Measurements from ENCODE around the gene LY6G6F. TPM values are rescaled to one million over a fixed set of nuclear protein-coding genes. Genes with fewer than 3 reads are reported as not detected.

The LY6G6F gene
- total and polyA plus RNA-seq, 2 of the 13 experiments (the other 11 are each of a cell fraction or from before 2014, with no cell fraction given): not detected

GRCh38 chr6:31736768-31737314 is 30.2 kb downstream of the LY6G6F start (continued):
- TF ChIP-seq RNF219 (CRISPR knock-in tag; IDR thresholded peaks at IDR 0.05): 0 out of 2 replicates have a peak, but pooled peaks have one; percentile 56
- no peak; the same call in 1 of the 2 replicates for TF ChIP-seq ZNF563 (CRISPR knock-in tag; IDR thresholded peaks at IDR 0.05)
- no peak for TF ChIP-seq RELA (CRISPR knock-in tag; IDR thresholded peaks at IDR 0.05)
- no peak for TF ChIP-seq NR2F6 (IDR thresholded peaks at IDR 0.05)
- TF ChIP-seq NR2F6 (CRISPR knock-in tag; IDR thresholded peaks at IDR 0.05): no peak
- TF ChIP-seq TRIM22 (IDR thresholded peaks at IDR 0.05): no peak
- TF ChIP-seq ZNF598 (CRISPR knock-in tag; IDR thresholded peaks at IDR 0.05; ENCODE audit: borderline replicate concordance): peak; percentile 72; the same call in 1 of the 2 replicates
- TF ChIP-seq MZF1 (CRISPR knock-in tag; IDR thresholded peaks at IDR 0.05; ENCODE audit: borderline replicate concordance): no peak
- TF ChIP-seq ZNF773 (CRISPR knock-in tag; IDR thresholded peaks at IDR 0.05; ENCODE audit: borderline replicate concordance): no peak
- TF ChIP-seq ZNF530 (CRISPR knock-in tag; IDR thresholded peaks at IDR 0.05; ENCODE audit: low read depth): no peak
- TF ChIP-seq ZNF605 (CRISPR knock-in tag; IDR thresholded peaks at IDR 0.05): peak; percentile 57; the same call in 1 of the 2 replicates
- TF ChIP-seq ZFP1 (CRISPR knock-in tag; IDR thresholded peaks at IDR 0.05): 0 out of 2 replicates have a peak, but pooled peaks have one; percentile 11
- TF ChIP-seq CAMTA2 (CRISPR knock-in tag; IDR thresholded peaks at IDR 0.05; ENCODE audit: borderline replicate concordance): no peak
- TF ChIP-seq ZNF558 (CRISPR knock-in tag; IDR thresholded peaks at IDR 0.05; ENCODE audit: borderline replicate concordance): no peak
- no peak for TF ChIP-seq SNRNP70 (IDR thresholded peaks at IDR 0.05; ENCODE audit: low read depth, low read length)
- TF ChIP-seq ZNF451 (CRISPR knock-in tag; IDR thresholded peaks at IDR 0.05): no peak
- no peak for TF ChIP-seq RXRB (CRISPR knock-in tag; IDR thresholded peaks at IDR 0.05; ENCODE audit: borderline replicate concordance)
- 0 out of 2 replicates have a peak, but pooled peaks have one; percentile 11 for TF ChIP-seq ZFP90 (CRISPR knock-in tag; IDR thresholded peaks at IDR 0.05; ENCODE audit: borderline replicate concordance)
- TF ChIP-seq ZNF33B (CRISPR knock-in tag; IDR thresholded peaks at IDR 0.05): no peak
- no peak for TF ChIP-seq ARID5B (CRISPR knock-in tag; IDR thresholded peaks at IDR 0.05)
- TF ChIP-seq ZNF10 (CRISPR knock-in tag; IDR thresholded peaks at IDR 0.05; ENCODE audit: borderline replicate concordance, low read depth): no peak
- no peak for TF ChIP-seq CREB3 (CRISPR knock-in tag; IDR thresholded peaks at IDR 0.05)
- 0 out of 2 replicates have a peak, but pooled peaks have one; percentile 70 for TF ChIP-seq NAIF1 (CRISPR knock-in tag; IDR thresholded peaks at IDR 0.05; ENCODE audit: borderline replicate concordance)
- no peak for TF ChIP-seq ZNF17 (CRISPR knock-in tag; IDR thresholded peaks at IDR 0.05)
